Colon (tissue), 2 donors: ENCODE measurements around the gene PPP1R1C.

Experiments used
- FAIRE-seq: peaks from 2 replicates; lab custom pipeline; 2012; peaks lifted over from hg19 to GRCh38; lab: Jason Lieb, UNC
- donor health status: control.
- donor health status: control.

The PPP1R1C gene

DNA sequence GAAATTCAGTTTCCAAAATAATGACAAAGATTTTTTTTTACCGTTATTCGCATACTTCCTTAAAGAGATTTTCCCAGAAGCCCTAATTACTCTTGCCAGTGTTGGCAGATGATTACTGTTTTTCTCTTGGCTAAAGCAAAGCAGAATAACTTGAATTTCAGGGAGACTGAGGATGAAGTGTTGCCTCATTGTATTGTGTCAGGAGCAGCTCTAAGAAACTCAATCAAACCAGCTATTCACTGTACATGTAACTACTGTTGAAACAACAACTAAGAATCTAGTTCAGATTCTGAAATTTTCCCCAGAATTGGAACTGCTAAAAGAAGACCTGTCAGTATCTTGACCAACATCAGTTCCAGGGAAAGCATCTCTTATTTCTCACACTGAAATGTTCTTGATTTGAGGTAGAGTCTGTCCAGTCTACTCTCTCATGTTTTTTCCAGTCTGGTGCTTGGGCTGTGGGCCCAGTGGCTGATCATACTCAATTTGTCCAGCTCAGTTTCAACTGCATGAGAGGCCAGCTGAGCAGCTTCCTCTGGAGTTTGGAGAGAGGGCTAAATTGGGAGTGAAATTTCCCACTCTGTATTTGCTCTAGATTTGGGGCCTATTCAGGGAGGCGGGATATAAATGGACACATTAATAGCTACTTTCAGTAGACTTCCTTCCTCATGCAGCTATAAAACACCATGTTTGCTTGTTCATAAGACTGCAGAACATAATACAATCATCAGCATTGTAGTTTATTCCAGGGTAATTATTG is 78.5 kb downstream of the PPP1R1C start:
- no peak for FAIRE-seq

- FAIRE-seq, result no peak
Measured at GRCh38 chr2:182066400-182067087, 80.9 kb downstream of the PPP1R1C start.

DNA sequence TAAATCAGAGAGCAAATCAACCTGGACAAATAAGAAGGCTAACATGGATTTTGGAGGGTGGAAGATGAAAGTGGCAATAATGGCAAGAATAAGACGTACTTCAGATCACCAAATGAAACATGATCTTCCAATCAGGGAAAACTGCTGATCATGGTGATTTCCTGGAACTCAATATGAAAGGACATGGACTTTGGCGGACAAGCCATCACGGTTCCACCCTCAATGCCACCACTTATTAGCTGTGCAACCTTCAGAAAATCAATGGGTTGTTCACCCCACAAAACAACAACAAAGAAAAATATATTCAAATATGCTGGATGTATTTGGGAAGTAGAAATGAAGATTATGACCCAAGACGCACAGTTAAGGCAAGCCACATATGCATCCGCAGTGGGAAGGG is 81.7 kb downstream of the PPP1R1C start:
- no peak for FAIRE-seq

- no peak for FAIRE-seq
Measured at GRCh38 chr2:182068811-182069210, 83.2 kb downstream of the PPP1R1C start.

GRCh38 chr2:182069416-182069815 is 83.8 kb downstream of the PPP1R1C start:
- FAIRE-seq, result no peak

DNA sequence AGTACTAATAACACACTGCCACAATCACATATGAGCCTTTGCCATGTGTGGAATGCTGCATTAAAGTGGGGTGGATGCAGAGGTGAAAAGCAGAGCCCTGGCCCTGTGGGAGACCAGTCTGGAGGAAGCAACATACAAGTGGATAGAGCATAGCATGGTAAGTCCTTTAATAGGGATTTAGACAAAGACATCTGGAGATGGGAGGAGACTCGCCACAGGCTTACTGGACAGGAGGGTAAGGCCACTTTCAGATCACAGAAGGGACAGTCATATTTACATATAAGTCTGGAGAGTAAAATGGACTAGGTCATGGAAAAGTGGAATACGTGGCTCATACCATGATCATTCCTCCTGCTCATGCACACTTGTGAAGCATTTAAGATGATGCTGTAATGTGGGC is 84.3 kb downstream of the PPP1R1C start:
- FAIRE-seq, result no peak

GRCh38 chr2:182070736-182071135 is 85.1 kb downstream of the PPP1R1C start:
- no peak for FAIRE-seq

- FAIRE-seq, result no peak
Measured at GRCh38 chr2:182072861-182073260, 87.2 kb downstream of the PPP1R1C start.

DNA sequence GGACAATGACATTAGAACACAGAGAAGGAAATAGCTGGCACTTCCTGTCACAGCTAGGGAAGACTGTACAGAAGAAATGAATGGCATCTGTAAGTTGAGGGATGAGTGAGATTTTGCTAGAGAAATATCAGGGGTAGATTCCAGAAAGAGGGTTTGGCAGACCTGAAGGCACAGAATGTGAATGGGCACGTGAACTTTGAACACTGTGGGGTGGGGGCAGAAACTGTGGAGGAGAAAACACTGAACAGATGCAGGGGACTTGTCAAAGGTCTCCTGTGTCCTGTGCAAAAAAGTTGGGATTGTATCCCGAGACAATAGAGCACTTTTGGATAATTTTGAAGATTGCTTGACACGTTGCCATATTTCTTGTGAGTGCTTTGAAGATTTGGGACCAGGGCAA is 88.0 kb downstream of the PPP1R1C start:
- FAIRE-seq, result no peak

GRCh38 chr2:182077023-182077422 is 91.4 kb downstream of the PPP1R1C start:
- no peak for FAIRE-seq

GRCh38 chr2:182077448-182078142 is 91.9 kb downstream of the PPP1R1C start:
- no peak for FAIRE-seq

GRCh38 chr2:182078988-182079602 is 93.4 kb downstream of the PPP1R1C start:
- FAIRE-seq, result no peak

DNA sequence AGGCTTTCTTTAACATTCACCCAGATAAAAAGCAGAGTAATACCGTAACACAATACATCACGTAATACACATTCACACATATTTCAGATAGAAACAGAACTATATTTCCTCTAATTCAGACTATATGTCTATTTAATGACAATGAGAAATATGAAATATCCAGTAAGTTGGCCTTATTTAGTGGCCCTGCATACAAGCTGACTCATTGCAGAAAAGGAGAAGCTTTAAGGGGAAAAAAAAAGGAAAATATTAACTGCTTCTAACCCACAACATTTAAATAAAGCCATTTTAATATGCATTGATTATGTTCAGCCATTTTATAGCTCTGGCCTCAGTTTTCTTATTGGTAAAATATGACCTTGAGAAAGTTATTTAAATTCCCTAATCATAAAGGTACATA is 94.8 kb downstream of the PPP1R1C start:
- no peak for FAIRE-seq

GRCh38 chr2:182081602-182082260 is 96.1 kb downstream of the PPP1R1C start:
- no peak for FAIRE-seq

- no peak for FAIRE-seq
Measured at GRCh38 chr2:182088681-182089320, 103.1 kb downstream of the PPP1R1C start.

DNA sequence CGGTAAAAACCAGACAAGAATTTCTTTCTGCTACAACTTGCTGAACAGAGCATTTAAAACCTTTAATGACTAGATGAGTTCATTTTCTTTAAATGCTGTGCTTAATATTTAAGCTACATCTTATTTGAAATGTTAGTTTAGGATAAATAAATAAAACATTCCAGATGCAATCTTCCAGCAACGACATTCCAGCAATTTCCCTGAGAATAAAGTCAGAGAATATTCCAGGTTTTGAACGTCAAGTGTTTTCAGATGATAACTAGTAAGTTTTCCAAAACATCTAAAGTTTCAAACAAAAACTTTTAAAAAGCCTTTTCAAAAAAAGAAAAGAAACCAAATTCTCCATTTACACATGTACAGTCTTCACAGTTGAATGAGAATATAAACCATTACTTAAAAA is 104.8 kb downstream of the PPP1R1C start:
- FAIRE-seq, result no peak

DNA sequence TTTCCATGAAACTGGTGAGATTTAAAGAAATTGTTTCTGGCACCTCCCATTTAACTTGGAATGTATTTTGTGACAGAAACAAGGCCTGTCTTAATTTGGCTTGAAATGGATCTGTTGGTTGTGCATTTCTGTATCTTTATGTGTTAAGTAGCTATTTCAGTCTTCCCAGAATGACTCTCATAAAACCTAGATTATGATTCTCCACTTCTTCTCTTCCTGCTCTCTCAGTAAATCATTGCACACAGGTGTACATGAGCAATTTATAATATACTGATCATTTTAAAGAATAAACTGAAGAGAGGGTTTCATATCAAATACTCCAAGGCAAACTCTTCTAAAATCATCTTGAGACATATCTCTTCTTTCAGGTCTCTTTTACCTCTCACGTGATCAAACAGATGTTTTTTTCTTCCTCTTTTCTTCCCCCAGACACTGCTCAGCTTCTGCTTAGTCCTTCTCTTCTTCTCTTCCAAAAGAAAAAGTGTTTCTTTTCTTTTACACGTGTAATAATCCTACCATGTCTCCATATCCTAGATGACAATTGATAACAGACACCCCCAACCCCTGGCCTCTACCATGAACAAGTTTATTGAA is 112.0 kb downstream of the PPP1R1C start:
- FAIRE-seq, result no peak

GRCh38 chr2:182098648-182099047 is 113.0 kb downstream of the PPP1R1C start:
- no peak for FAIRE-seq

- FAIRE-seq, result no peak
Measured at GRCh38 chr2:182101263-182101662, 115.6 kb downstream of the PPP1R1C start.

DNA sequence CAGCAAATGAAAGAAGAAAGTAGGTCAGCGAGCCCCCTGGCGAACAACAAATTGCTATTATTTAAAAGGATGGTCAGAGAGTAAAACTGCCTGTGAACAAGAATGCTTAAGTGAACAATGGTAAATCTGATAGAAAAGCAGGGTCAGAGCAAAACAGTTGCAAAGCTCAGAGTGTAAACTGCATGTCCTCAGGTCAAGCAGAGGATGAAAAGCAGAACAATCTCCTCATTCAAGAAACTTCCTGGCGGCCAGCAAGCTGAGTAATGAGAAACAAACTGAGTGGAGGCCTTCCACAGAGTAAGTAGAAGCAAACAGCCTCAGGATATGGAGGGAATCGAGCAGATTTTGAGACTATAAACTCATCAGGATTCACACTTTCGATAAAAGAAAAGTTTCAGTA is 117.9 kb downstream of the PPP1R1C start:
- FAIRE-seq, result no peak

- no peak for FAIRE-seq
Measured at GRCh38 chr2:182110347-182110746, 124.7 kb downstream of the PPP1R1C start.
